ENCODE results near the gene ETS2. TPM values are rescaled to one million over a fixed set of nuclear protein-coding genes. Genes with fewer than 3 reads are reported as not detected.

Gene ETS2
- total and polyA plus RNA-seq, 2 experiments from 2014 or later: 19.5 to 36.8 TPM

DNA sequence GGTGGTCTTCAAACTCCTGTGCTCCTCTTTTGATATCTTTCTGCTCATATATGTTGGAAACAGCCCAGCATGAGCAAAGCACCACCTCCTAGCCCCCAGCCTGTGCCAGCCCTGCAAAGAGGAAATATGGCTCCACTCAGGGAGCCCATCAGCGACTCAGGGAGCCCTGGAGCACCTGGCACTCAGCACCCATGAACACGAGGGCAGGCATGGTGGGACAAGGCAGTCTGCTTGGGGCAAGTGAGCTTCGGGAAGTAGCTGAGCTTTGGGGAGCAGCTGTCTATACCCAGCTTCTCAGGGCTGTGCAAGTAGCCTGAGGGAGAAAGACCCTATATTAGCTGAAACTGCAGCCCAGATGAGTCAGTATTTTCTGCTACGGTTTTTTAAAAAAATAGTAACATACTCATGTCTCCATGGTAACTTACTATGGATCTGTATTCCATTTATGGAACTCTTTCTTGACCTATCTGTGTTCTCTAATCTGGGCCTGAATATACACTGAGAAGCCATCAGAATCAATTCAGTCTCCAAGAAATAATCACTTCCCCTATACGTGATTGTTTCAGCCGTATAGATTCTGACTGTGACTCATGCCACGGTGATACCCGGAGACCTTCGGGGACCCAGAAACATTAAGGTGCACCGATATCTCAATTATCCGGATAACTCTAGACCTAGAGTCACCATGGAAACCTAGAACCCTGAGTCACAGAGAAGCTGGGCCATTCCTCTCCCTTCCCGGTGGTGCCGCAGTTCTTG lies 1.5 kb upstream of the ETS2 start:
- no peak for DNase-seq (ENCODE audit: low spot score)
- no peaks in the 10 kb centered on the region for H3F3A ChIP-seq (replicated peaks; ENCODE audit: low read depth)
- H3K36me3 ChIP-seq (ENCODE audit: insufficient read depth): no peaks in the 10 kb centered on the region
- 0 out of 2 replicates have a peak, but pooled peaks cover 12% of the 10 kb centered on the region for H3K9me2 ChIP-seq (ENCODE audit: insufficient read depth)
- H4K20me1 ChIP-seq (replicated peaks; ENCODE audit: insufficient read depth): peaks cover 11% of the 10 kb centered on the region; the same call in 1 of the 2 replicates
- H3K27me3 ChIP-seq (ENCODE audit: insufficient read depth): peaks cover 13% of the 10 kb centered on the region
- H3K27ac ChIP-seq (ENCODE audit: low read depth): no peak overlapping the region
- peaks cover 20% of the 10 kb centered on the region for H3K4me1 Mint-ChIP-seq
- no peaks in the 10 kb centered on the region; the same call in 1 of the 3 replicates for H3K9me3 Mint-ChIP-seq
- H3K4me2 ChIP-seq: peak overlapping the region; percentile 86
- peak overlapping the region; percentile 80 for H3K4me3 ChIP-seq
- peaks cover 23% of the 10 kb centered on the region for H3K4me1 ChIP-seq (ENCODE audit: insufficient read depth)
- H3K36me3 Mint-ChIP-seq (ENCODE audit: low read depth): peaks cover 14% of the 10 kb centered on the region; the same call in 2 of the 3 replicates
- no peak overlapping the region for H3K27ac Mint-ChIP-seq
- H3K27me3 Mint-ChIP-seq (ENCODE audit: insufficient read depth, low read depth, poor library complexity): peaks cover 11% of the 10 kb centered on the region
- ATAC-seq: no peak
- peak overlapping the region; percentile 99; the same call in 1 of the 2 replicates for H2AFZ ChIP-seq
- peak overlapping the region; percentile 94 for H3K4me3 Mint-ChIP-seq
- H3K79me2 ChIP-seq (replicated peaks; ENCODE audit: insufficient read depth): peaks cover 34% of the 10 kb centered on the region
- TF ChIP-seq NANOG (IDR thresholded peaks at IDR 0.05; ENCODE audit: borderline replicate concordance) (no peak), CREB1 (CRISPR knock-in tag; IDR thresholded peaks at IDR 0.05; ENCODE audit: low read depth) (no peak), ZNF114 (CRISPR knock-in tag; IDR thresholded peaks at IDR 0.05) (no peak), EZH2phosphoT487 (IDR thresholded peaks at IDR 0.05; ENCODE audit: unreplicated experiment) (no peak), ZNF331 (CRISPR knock-in tag; IDR thresholded peaks at IDR 0.05; ENCODE audit: low read depth) (no peak), JUNB (IDR thresholded peaks at IDR 0.05; ENCODE audit: unreplicated experiment) (no peak), EZH2 (IDR thresholded peaks at IDR 0.05; ENCODE audit: low read depth, unreplicated experiment) (no peak), POLR2AphosphoS5 (IDR thresholded peaks at IDR 0.05; ENCODE audit: low read depth) (no peak)
- TF ChIP-seq, protein P1, sequence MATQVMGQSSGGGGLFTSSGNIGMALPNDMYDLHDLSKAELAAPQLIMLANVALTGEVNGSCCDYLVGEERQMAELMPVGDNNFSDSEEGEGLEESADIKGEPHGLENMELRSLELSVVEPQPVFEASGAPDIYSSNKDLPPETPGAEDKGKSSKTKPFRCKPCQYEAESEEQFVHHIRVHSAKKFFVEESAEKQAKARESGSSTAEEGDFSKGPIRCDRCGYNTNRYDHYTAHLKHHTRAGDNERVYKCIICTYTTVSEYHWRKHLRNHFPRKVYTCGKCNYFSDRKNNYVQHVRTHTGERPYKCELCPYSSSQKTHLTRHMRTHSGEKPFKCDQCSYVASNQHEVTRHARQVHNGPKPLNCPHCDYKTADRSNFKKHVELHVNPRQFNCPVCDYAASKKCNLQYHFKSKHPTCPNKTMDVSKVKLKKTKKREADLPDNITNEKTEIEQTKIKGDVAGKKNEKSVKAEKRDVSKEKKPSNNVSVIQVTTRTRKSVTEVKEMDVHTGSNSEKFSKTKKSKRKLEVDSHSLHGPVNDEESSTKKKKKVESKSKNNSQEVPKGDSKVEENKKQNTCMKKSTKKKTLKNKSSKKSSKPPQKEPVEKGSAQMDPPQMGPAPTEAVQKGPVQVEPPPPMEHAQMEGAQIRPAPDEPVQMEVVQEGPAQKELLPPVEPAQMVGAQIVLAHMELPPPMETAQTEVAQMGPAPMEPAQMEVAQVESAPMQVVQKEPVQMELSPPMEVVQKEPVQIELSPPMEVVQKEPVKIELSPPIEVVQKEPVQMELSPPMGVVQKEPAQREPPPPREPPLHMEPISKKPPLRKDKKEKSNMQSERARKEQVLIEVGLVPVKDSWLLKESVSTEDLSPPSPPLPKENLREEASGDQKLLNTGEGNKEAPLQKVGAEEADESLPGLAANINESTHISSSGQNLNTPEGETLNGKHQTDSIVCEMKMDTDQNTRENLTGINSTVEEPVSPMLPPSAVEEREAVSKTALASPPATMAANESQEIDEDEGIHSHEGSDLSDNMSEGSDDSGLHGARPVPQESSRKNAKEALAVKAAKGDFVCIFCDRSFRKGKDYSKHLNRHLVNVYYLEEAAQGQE (IDR thresholded peaks at IDR 0.05; ENCODE audit: unreplicated experiment): no peak

DNA sequence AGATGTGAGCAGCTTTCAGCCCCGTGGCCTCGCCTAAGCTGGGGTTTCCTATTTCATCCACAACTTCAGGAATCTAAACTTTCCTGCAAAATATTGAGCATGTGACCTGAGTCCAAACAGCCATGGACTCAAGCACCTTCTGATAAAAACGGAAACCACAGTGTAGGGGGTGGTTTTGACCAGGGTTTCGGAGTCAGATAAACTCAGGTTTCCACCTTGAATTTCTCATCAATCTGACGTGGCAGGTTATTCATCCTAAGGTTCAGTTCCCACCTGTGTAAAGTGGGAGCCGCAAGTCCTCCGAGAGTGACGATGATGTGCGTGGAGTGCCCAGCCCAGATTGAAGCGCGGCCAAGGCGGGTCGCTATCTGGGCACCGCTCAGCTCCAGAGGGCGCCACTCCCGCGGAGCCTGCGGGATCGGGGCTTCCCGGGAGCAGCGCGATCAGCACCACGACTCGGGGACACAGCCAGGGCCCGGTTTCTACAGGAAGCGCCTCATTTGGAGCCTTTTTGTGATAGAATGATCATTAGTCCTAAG lies 871 bp upstream of the ETS2 start:
- Mint-ChIP-seq H3K9me3 (no peaks in the 10 kb centered on the region; the same call in 1 of the 3 replicates), H3K36me3 (ENCODE audit: low read depth) (peaks cover 16% of the 10 kb centered on the region), H3K27me3 (ENCODE audit: insufficient read depth, low read depth, poor library complexity) (peaks cover 11% of the 10 kb centered on the region), H3K27ac (no peak overlapping the region), H3K4me1 (peaks cover 25% of the 10 kb centered on the region), H3K4me3 (peak overlapping the region; percentile 94)
- H3K27ac ChIP-seq (ENCODE audit: low read depth): 0 out of 2 replicates have a peak overlapping the region, but pooled peaks have one; percentile 55
- H3K79me2 ChIP-seq (replicated peaks; ENCODE audit: insufficient read depth): peaks cover 40% of the 10 kb centered on the region
- ATAC-seq: peak; percentile 66
- H3K36me3 ChIP-seq (ENCODE audit: insufficient read depth): peaks cover 3% of the 10 kb centered on the region; the same call in 1 of the 2 replicates
- H3F3A ChIP-seq (replicated peaks; ENCODE audit: low read depth): no peaks in the 10 kb centered on the region
- H3K9me2 ChIP-seq (ENCODE audit: insufficient read depth): 0 out of 2 replicates have a peak, but pooled peaks cover 12% of the 10 kb centered on the region
- peak overlapping the region; percentile 99 for H2AFZ ChIP-seq
- TF ChIP-seq, protein P1 (IDR thresholded peaks at IDR 0.05; ENCODE audit: unreplicated experiment): no peak
- TF ChIP-seq, protein P2, sequence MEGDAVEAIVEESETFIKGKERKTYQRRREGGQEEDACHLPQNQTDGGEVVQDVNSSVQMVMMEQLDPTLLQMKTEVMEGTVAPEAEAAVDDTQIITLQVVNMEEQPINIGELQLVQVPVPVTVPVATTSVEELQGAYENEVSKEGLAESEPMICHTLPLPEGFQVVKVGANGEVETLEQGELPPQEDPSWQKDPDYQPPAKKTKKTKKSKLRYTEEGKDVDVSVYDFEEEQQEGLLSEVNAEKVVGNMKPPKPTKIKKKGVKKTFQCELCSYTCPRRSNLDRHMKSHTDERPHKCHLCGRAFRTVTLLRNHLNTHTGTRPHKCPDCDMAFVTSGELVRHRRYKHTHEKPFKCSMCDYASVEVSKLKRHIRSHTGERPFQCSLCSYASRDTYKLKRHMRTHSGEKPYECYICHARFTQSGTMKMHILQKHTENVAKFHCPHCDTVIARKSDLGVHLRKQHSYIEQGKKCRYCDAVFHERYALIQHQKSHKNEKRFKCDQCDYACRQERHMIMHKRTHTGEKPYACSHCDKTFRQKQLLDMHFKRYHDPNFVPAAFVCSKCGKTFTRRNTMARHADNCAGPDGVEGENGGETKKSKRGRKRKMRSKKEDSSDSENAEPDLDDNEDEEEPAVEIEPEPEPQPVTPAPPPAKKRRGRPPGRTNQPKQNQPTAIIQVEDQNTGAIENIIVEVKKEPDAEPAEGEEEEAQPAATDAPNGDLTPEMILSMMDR (conservative IDR thresholded peaks at IDR 0.05; ENCODE audit: low read depth in 2 of 2): peak; percentile 44 to 66; a peak in 3 of 4 replicates
- TF ChIP-seq POLR2AphosphoS5 (IDR thresholded peaks at IDR 0.05; ENCODE audit: low read depth) (no peak; the same call in 1 of the 2 replicates), EZH2phosphoT487 (IDR thresholded peaks at IDR 0.05; ENCODE audit: unreplicated experiment) (no peak), NANOG (IDR thresholded peaks at IDR 0.05; ENCODE audit: borderline replicate concordance) (no peak), ZNF331 (CRISPR knock-in tag; IDR thresholded peaks at IDR 0.05; ENCODE audit: low read depth) (no peak)
- peak overlapping the region; percentile 80 for H3K4me3 ChIP-seq
- peaks cover 11% of the 10 kb centered on the region; the same call in 1 of the 2 replicates for H4K20me1 ChIP-seq (replicated peaks; ENCODE audit: insufficient read depth)
- peaks cover 13% of the 10 kb centered on the region for H3K27me3 ChIP-seq (ENCODE audit: insufficient read depth)
- peaks cover 30% of the 10 kb centered on the region for H3K4me1 ChIP-seq (ENCODE audit: insufficient read depth)
- peak; percentile 72 for DNase-seq (ENCODE audit: low spot score)
- H3K4me2 ChIP-seq: peak overlapping the region; percentile 86

All from GM23338 (cell line).